Gastrocnemius medialis (tissue), 4 donors: ENCODE data around the gene BHMT.

Experiments
- POLR2A ChIP-seq, 2 donors: fragments of 450-650 bp; IDR thresholded peaks; one replicate each; pipeline ENCODE4 v1.6.1; 2017; ENCODE audit warnings: antibody characterized with exemption in 2 of 2, mild to moderate bottlenecking in 2 of 2, moderate library complexity in 2 of 2
- TF ChIP-seq, protein P1 (sequence below), 5 experiments: fragments of 450-650 bp in 3 of 5; fragments of 200-600 bp in 2 of 5; sonication (generic) in 2 of 5; IDR thresholded peaks in 4 of 5; conservative IDR thresholded peaks in 1 of 5; 1 replicate in 4 of 5; 2 replicates in 1 of 5; pipeline ENCODE4 v1.5.1; 2016 to 2019; ENCODE audit warnings: antibody characterized with exemption in 5 of 5, mild to moderate bottlenecking in 3 of 5, moderate library complexity in 3 of 5

GRCh38 chr5:79171635-79172245 lies 60.1 kb downstream of the BHMT start:
- TF ChIP-seq, protein P1, sequence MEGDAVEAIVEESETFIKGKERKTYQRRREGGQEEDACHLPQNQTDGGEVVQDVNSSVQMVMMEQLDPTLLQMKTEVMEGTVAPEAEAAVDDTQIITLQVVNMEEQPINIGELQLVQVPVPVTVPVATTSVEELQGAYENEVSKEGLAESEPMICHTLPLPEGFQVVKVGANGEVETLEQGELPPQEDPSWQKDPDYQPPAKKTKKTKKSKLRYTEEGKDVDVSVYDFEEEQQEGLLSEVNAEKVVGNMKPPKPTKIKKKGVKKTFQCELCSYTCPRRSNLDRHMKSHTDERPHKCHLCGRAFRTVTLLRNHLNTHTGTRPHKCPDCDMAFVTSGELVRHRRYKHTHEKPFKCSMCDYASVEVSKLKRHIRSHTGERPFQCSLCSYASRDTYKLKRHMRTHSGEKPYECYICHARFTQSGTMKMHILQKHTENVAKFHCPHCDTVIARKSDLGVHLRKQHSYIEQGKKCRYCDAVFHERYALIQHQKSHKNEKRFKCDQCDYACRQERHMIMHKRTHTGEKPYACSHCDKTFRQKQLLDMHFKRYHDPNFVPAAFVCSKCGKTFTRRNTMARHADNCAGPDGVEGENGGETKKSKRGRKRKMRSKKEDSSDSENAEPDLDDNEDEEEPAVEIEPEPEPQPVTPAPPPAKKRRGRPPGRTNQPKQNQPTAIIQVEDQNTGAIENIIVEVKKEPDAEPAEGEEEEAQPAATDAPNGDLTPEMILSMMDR (IDR thresholded peaks at IDR 0.05 in 4 of 5, conservative IDR thresholded peaks at IDR 0.05 in 1 of 5): no peak
- TF ChIP-seq POLR2A (IDR thresholded peaks at IDR 0.05): no peak
